Muscle of leg (tissue), 11 donors: ENCODE results near the gene APAF1. TPM values are rescaled to one million over a fixed set of nuclear protein-coding genes. Genes with fewer than 3 reads are reported as not detected.
"Not testable (repeated sequence)": the region's sequence is repeated elsewhere in the genome, so short reads cannot be mapped to it uniquely, and the experiment has no call there.

ENCODE experiments used
- DNase-seq: peaks from one replicate; pipeline ENCODE4 v3.0.0; 2013
- H3K27ac ChIP-seq: one replicate; pipeline ENCODE4 v1.5.1; 2013; ENCODE audit warnings: mild to moderate bottlenecking, low read length, control low read depth
- H3K27me3 ChIP-seq: one replicate; pipeline ENCODE4 v1.6.1; 2013; ENCODE audit warnings: low read length; ENCODE audit not compliant: control insufficient read depth, insufficient read depth
- H3K36me3 ChIP-seq: one replicate; pipeline ENCODE4 v1.6.1; 2013; ENCODE audit warnings: low read length; ENCODE audit not compliant: control insufficient read depth, insufficient read depth
- H3K4me1 ChIP-seq: one replicate; pipeline ENCODE4 v1.6.1; 2013; ENCODE audit warnings: low read length; ENCODE audit not compliant: control insufficient read depth, insufficient read depth
- H3K4me3 ChIP-seq: one replicate; pipeline ENCODE4 v1.5.1; 2013; ENCODE audit warnings: low read length, control low read depth
- H3K9me3 ChIP-seq: replicated peaks from 2 replicates; pipeline ENCODE4 v1.6.1; 2013; ENCODE audit warnings: low read depth, low read length; ENCODE audit not compliant: control insufficient read depth
- WGBS: methylation state at CpG from one replicate; pipeline ENCODE4 v1.1.5; 2013; ENCODE audit warnings: missing lambda C conversion rate; ENCODE audit not compliant: insufficient coverage; 5-methylcytosine and 5-hydroxymethylcytosine counted together
- polyA plus RNA-seq, 8 donors: library from polyadenylated mRNA; unstranded; fragments of 120-200 nt; gene quantifications; one replicate each; pipeline versions ENCODE4 v1.2.1 to v1.2.3, GENCODE V29; 2013; ENCODE audit warnings: inconsistent platforms in 1 of 8, low replicate concordance in 1 of 8; ENCODE audit not compliant: insufficient read length in 8 of 8, insufficient read depth in 1 of 8
- total RNA-seq: library from RNA; stranded (reverse); fragments of 120-200 nt; gene quantifications from one replicate; pipeline ENCODE4 v1.2.4, GENCODE V29; 2013

The APAF1 gene
- total and polyA plus RNA-seq, 9 donors: 22.0 to 35.2 (median 27.9) TPM

DNA sequence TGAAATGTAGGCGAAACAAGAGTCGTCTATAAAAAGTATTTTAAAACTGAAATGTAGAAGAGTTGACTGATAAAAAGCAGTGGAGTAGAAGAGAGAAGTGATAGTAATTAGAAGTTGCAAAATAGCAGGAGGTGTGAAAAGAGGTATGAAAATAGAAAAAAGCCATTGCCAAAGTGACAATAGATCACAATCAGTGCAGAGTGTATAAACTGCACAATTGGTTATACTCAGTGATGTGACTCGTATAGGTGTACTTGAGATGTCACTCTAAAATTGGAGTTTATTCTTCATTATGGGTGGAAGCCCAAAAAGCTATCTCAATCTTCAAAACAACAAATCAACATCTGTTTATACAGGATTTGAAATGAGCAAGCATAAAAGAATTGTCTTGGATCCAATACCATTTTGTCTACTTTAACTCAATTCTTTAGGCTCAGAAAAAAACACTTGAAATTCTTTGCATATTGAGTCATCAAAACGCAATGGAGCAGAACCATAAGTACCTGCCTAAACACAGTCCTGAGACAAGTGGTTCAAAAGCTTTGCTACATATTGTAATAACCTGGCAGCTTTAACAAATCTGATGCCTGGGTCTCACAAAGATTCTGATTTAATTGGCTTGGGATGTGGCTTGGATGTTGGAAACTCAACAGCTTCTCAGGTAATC lies 9.3 kb upstream of the APAF1 start:
- Histone ChIP-seq H3K4me1 (no peaks in the 10 kb centered on the region), H3K27me3 (no peaks in the 10 kb centered on the region), H3K9me3 (no peaks in the 10 kb centered on the region), H3K4me3 (no peak overlapping the region), H3K27ac (no peak overlapping the region), H3K36me3 (peaks cover 4% of the 10 kb centered on the region)
- DNase-seq: no peak
- WGBS: 100% methylated on average over 2 of the region's 4 CpGs

DNA sequence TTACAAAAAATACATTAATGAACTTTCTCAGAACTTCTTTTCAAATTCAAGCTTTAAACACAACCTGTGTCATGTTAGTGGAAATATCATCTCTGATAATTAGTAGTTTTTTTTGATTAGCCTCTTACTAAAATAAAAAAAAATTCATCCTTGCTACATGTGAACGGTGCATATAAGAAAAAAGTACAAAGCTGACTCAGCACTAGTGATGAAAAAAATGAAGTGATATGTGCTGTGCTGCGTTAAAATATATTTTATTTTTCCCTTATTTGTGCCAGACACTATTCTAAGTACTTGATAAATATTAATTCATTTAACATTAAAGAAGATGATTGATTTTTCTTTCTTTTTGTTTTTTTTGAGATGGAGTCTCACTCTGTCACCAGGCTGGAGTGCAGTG lies 8.0 kb upstream of the APAF1 start:
- H3K9me3 ChIP-seq: no peaks in the 10 kb centered on the region
- H3K4me1 ChIP-seq: no peaks in the 10 kb centered on the region
- H3K27ac ChIP-seq: no peak overlapping the region
- WGBS: no CpG with 5 or more reads among the region's 2 CpGs
- H3K36me3 ChIP-seq: peaks cover 4% of the 10 kb centered on the region
- no peaks in the 10 kb centered on the region for H3K27me3 ChIP-seq
- no peak for DNase-seq
- no peak overlapping the region for H3K4me3 ChIP-seq

DNA sequence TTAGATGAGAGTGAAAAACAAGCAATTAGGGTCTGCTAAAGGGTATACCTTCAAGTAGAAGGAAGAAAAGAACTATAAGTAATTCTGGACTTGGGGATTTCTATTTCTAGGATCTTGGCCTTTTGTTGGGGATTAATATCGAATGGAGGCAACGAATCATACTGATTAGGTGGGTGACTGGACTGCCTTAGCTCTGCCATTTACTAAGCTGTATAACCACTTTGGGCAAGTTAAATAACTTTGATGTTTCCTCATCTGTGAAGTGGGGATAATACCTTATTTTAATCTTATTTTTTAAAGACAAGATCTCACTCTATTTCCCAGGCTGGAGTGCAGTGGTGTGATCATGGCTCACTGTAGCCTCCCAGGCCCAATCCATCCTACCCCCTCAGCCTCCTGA lies 7.1 kb upstream of the APAF1 start:
- Histone ChIP-seq H3K4me3 (no peak overlapping the region), H3K27me3 (no peaks in the 10 kb centered on the region), H3K27ac (no peak overlapping the region), H3K36me3 (no peaks in the 10 kb centered on the region), H3K9me3 (no peaks in the 10 kb centered on the region), H3K4me1 (no peaks in the 10 kb centered on the region)
- no peak for DNase-seq
- no CpG with 5 or more reads among the region's 2 CpGs for WGBS

DNA sequence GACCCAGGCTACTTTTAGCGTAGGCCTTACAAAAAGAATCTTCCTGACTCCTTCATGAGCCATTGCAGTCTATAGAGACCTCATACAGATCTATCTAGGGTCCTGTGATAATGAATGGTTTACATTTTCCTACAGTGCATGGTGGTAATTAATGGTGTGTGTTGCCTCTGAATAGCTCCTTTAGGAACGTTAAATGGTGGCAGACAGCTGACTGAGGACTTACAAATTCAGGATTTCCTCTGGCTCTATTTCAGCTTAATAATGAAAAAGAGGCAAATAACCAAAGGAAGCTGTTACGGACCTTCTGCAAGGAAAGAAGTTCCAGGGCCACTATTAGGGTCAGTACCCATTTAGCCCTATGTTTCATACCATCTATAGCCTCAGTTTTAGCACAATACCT lies 5.6 kb upstream of the APAF1 start:
- H3K4me1 ChIP-seq: no peaks in the 10 kb centered on the region
- no peak overlapping the region for H3K4me3 ChIP-seq
- no peaks in the 10 kb centered on the region for H3K27me3 ChIP-seq
- H3K36me3 ChIP-seq: no peaks in the 10 kb centered on the region
- peak; percentile 11 for DNase-seq
- H3K27ac ChIP-seq: no peak overlapping the region
- H3K9me3 ChIP-seq: no peaks in the 10 kb centered on the region
- WGBS: 60% methylated on average over 1 of the region's 3 CpGs

DNA sequence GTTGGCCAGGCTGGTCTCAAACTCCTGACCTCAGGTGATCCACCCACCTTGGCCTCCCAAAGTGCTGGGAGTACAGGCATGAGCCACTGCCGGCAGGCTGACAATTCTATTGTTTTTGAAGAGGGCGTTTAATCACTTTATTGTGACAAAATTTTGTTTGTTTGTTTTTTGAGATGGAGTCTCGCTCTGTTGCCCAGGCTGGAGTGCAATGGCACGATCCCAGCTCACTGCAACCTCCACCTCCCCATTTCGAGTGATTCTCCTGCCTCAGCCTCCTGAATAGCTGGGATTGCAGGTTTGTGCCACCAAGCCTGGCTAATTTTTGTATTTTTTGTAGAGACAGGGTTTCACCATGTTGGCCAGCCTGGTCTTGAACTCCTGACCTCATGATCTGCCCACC lies 2.3 kb upstream of the APAF1 start:
- H3K4me1 ChIP-seq: not testable (repeated sequence)
- 80% methylated on average over 1 of the region's 5 CpGs for WGBS

DNA sequence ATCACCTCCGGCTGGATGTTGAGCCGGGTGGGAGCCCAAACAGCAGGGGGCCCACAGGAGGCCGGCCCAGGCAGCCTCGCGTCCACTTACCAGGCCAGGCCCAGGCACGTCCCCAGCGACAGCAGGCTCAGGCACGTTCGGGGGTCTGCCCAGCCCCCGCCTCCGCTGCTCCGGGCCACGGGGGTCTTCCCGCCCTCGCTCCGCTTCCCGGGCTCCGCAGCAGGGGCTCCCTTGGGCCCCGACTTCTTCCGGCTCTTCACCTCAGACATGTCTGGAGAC lies 718 bp upstream of the APAF1 start:
- Histone ChIP-seq H3K27ac (peak overlapping the region; percentile 98), H3K4me3 (peak overlapping the region; percentile 98), H3K9me3 (no peaks in the 10 kb centered on the region), H3K36me3 (peaks cover 2% of the 10 kb centered on the region), H3K27me3 (no peaks in the 10 kb centered on the region), H3K4me1 (no peaks in the 10 kb centered on the region)
- 0% methylated on average over 20 of the region's 20 CpGs for WGBS
- DNase-seq: no peak

More for the DNA sequence above, 2.3 kb upstream of the APAF1 start:
- H3K27ac ChIP-seq, H3K36me3 ChIP-seq, H3K9me3 ChIP-seq, H3K27me3 ChIP-seq, DNase-seq, H3K4me3 ChIP-seq: not testable (repeated sequence)

DNA sequence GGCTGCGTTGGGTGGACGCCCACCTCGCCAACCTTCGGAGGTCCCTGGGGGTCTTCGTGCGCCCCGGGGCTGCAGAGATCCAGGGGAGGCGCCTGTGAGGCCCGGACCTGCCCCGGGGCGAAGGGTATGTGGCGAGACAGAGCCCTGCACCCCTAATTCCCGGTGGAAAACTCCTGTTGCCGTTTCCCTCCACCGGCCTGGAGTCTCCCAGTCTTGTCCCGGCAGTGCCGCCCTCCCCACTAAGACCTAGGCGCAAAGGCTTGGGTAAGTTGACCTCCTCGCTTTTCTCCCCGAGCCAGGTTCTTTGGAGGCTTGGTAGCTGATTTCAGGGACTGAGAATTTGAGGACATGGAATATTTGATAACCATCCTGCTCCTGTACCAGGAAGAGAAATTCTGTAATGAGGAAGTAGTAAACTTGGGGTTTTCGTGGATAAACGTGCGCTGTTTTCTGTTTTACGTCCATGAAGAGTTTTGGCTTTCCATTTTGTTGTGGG lies 530 bp downstream of the APAF1 start:
- Histone ChIP-seq H3K4me1 (no peaks in the 10 kb centered on the region), H3K27me3 (no peaks in the 10 kb centered on the region), H3K9me3 (no peaks in the 10 kb centered on the region), H3K4me3 (peak overlapping the region; percentile 98), H3K27ac (peak overlapping the region; percentile 95), H3K36me3 (peaks cover 6% of the 10 kb centered on the region)
- 0% methylated on average over 18 of the region's 24 CpGs for WGBS
- DNase-seq: peak; percentile 45

DNA sequence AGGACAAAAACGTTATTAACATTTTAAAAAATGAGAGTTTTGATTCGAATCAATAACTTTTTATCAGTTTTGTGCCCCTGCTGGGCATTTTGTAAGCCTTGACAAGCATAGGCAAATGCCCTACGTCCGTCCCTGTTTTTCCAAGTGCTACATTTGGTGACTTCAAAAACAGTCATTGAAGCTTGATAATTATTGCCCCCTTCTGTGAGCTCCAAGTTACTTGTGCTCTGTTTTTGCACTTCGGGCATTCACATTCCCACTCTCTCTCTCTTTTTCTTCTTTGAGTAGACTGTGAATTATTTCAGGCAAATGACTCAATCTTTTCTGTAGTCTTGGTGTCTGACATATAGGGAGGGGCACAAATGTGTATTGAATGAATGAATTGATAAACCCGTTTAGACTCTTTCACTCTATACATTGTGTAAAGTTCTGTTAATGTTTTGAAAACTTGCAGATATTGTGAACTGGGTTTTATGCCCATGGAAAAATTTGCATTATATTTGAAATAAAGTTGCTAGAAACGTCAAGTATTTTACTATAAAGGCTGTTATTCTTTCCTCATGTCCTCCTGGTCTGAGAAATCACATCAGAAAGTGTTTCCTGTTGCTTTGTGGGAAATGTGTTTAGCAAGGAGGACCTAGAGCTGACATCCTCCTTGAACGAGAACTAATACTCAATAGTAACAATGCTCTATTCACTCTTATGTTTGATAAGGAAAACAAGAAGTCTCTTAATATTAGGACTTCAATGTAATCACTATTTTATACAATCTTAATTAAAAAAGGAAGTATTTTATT lies 1.4 kb downstream of the APAF1 start:
- Histone ChIP-seq H3K4me3 (peak overlapping the region; percentile 98), H3K27me3 (no peaks in the 10 kb centered on the region), H3K9me3 (no peaks in the 10 kb centered on the region), H3K4me1 (no peaks in the 10 kb centered on the region), H3K27ac (peak overlapping the region; percentile 95), H3K36me3 (peaks cover 7% of the 10 kb centered on the region)
- 11% methylated on average over 3 of the region's 8 CpGs for WGBS
- peak; percentile 31 for DNase-seq

DNA sequence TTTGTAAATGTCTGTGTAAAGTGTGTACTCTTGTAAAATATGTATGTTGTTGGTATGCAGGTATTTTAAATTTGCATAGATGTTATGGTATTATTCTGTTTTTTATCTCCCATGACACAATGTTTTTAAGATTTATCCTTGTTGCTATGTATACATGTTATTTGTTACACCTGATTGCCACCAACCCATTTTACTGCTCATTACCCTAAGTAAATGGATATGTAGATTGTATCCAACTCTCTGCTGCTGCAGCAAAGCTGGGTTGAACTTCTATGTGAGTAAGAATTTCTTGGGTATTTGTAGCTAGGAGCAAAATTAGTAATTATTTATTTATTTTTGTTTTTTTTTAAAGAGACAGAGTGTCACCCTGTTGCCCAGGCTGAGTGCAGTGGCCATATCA lies 6.2 kb downstream of the APAF1 start:
- no peak for DNase-seq
- H3K36me3 ChIP-seq: peaks cover 13% of the 10 kb centered on the region
- H3K4me3 ChIP-seq: no peak overlapping the region
- H3K4me1 ChIP-seq: no peaks in the 10 kb centered on the region
- H3K27ac ChIP-seq: no peak overlapping the region
- H3K27me3 ChIP-seq: no peaks in the 10 kb centered on the region
- no peaks in the 10 kb centered on the region for H3K9me3 ChIP-seq

DNA sequence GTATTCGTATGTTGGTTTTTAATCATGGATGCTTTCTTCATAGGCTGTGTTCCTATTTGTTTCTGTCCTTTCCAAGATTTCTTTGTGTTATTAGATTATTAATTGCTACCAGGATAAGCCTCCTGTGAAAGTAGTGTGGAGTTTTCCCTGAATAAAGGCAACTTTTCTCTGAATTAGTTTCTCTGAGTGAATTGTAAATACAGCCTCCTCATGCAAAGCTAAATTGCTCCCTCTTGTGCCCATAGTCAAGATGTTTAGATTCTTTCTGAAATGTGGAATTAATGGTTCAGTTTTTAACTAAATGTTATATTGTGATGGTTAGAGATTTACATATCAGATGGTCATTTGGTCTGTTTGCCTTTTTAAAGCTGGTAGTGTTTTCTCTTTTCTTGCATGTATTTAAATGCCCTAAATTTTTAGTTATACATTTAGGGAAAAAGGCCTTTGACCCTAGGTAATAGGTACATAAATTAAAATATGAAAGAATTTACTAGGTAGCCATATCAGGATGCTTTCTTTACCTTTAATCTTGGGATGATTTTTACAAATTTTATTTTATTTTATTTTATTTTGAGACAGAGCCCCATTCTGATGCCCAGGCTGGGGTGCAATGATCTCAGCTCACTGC lies 8.9 kb downstream of the APAF1 start:
- Histone ChIP-seq H3K27ac (no peak overlapping the region), H3K27me3 (no peaks in the 10 kb centered on the region), H3K4me1 (no peaks in the 10 kb centered on the region), H3K9me3 (no peaks in the 10 kb centered on the region), H3K4me3 (no peak overlapping the region), H3K36me3 (peaks cover 22% of the 10 kb centered on the region)
- no CpG with 5 or more reads among the region's 1 CpG for WGBS
- peak; percentile 79 for DNase-seq
